HCT116 (cell line): ENCODE data around the gene OR8H1. TPM values are rescaled to one million over a fixed set of nuclear protein-coding genes. Genes with fewer than 3 reads are reported as not detected.

Experiments used
- ATAC-seq: fragments of 200-7000 bp; cut with Tn5 transposase; 2 replicates; pipeline ENCODE4 v1.9.1; 2020; ENCODE audit warnings: mild to moderate bottlenecking, moderate library complexity
- Bru-seq: library from RNA; stranded (reverse); fragments of 400-500 nt; gene quantifications from one replicate; lab custom pipeline; 2021; lab: Mats Ljungman, UMichigan
- BruChase-seq, 2 experiments: library from RNA; stranded (reverse); fragments of 400-500 nt; gene quantifications; one replicate each; lab custom pipeline; 2021; lab: Mats Ljungman, UMichigan
- BruUV-seq: library from RNA; stranded (reverse); fragments of 400-500 nt; replicated peaks from 2 replicates; lab custom pipeline; 2021; lab: Mats Ljungman, UMichigan
- CTCF ChIA-PET: fragments of 300-600 bp; sonication (Branson Sonifier 250); formaldehyde crosslinking; loops from one replicate; lab custom pipeline; 2021; ENCODE audit warnings: antibody characterized with exemption; lab: Charles Lee
- POLR2A ChIA-PET: fragments of 300-600, 350-600 bp; sonication (Branson Sonifier 250); formaldehyde crosslinking; loops from one replicate; lab custom pipeline; 2021; ENCODE audit warnings: antibody characterized with exemption; lab: Charles Lee
- RAD21 ChIA-PET, 2 experiments: fragments of 300-600 bp; sonication (Branson Sonifier 250); formaldehyde crosslinking; loops; one replicate each; lab custom pipeline; 2023; ENCODE audit warnings: low total read pairs in 2 of 2; ENCODE audit not compliant: uncharacterized antibody in 2 of 2, unreplicated experiment in 2 of 2, low non-redundant PET in 1 of 2; lab: Charles Lee
- DNase-seq: peaks from one replicate; pipeline ENCODE4 v3.0.0-alpha.2; 2010; ENCODE audit warnings: low read depth, low spot score
- H2AFZ ChIP-seq: fragments of 200-600 bp; shearing (Covaris generic), sonication (generic); 2 replicates; pipeline ENCODE4 v1.6.1; 2017; ENCODE audit warnings: low read depth, mixed run types, mixed read lengths, antibody characterized with exemption, low read length; ENCODE audit not compliant: poor library complexity, severe bottlenecking
- H3K27ac ChIP-seq: 2 replicates; pipeline ENCODE4 v1.5.1; 2012; ENCODE audit warnings: low read depth, low read length
- H3K27me3 ChIP-seq: fragments of 200-600 bp; sonication (generic); 2 replicates; pipeline ENCODE4 v1.6.1; 2016; ENCODE audit warnings: mixed run types, low read length, mixed read lengths; ENCODE audit not compliant: insufficient read depth
- H3K36me3 ChIP-seq, 2 experiments: fragments of 200-500 bp in 1 of 2; fragments of 200-600 bp in 1 of 2; sonication (Bioruptor generic) in 1 of 2; sonication (generic) in 1 of 2; 2 replicates each; pipeline versions ENCODE4 v1.5.1 to v1.6.1; 2014 to 2016; ENCODE audit warnings: low read length in 2 of 2, inconsistent platforms in 1 of 2, mixed read lengths in 1 of 2, mixed run types in 1 of 2; ENCODE audit not compliant: insufficient read depth in 2 of 2, control insufficient read depth in 1 of 2
- H3K4me1 ChIP-seq, 2 experiments: fragments of 200-600 bp in 1 of 2; sonication (generic) in 1 of 2; 2 replicates each; pipeline versions ENCODE4 v1.5.1 to v1.6.1; 2012 to 2017; ENCODE audit warnings: low read length in 2 of 2, inconsistent platforms in 1 of 2, mild to moderate bottlenecking in 1 of 2, mixed read lengths in 1 of 2, mixed run types in 1 of 2, moderate library complexity in 1 of 2; ENCODE audit not compliant: insufficient read depth in 2 of 2, control insufficient read depth in 1 of 2
- H3K4me2 ChIP-seq: fragments of 200-600 bp; sonication (generic); 2 replicates; pipeline ENCODE4 v1.6.1; 2017; ENCODE audit warnings: mixed run types, low read length, mixed read lengths
- H3K4me3 ChIP-seq, 2 experiments: fragments of 200-600 bp in 1 of 2; sonication (generic) in 1 of 2; replicated peaks in 1 of 2; 2 replicates each; pipeline ENCODE4 v1.5.1; 2011 to 2016; ENCODE audit warnings: low read length in 2 of 2, control low read depth in 1 of 2, low read depth in 1 of 2, mild to moderate bottlenecking in 1 of 2, mixed read lengths in 1 of 2, mixed run types in 1 of 2
- H3K79me2 ChIP-seq: fragments of 200-600 bp; sonication (generic); 2 replicates; pipeline ENCODE4 v1.6.1; 2017; ENCODE audit warnings: mild to moderate bottlenecking, mixed run types, low read length, moderate library complexity, mixed read lengths; ENCODE audit not compliant: insufficient read depth
- H3K9ac ChIP-seq: fragments of 200-600 bp; sonication (generic); 2 replicates; pipeline ENCODE4 v1.6.1; 2016; ENCODE audit warnings: low read length, mixed read lengths
- H3K9me2 ChIP-seq: fragments of 200-600 bp; sonication (generic), shearing (Covaris generic); 2 replicates; pipeline ENCODE4 v1.6.1; 2017; ENCODE audit warnings: mixed run types, mild to moderate bottlenecking, moderate library complexity; ENCODE audit not compliant: insufficient read depth
- H3K9me3 ChIP-seq, 2 experiments: fragments of 200-500 bp in 1 of 2; fragments of 200-600 bp in 1 of 2; sonication (Bioruptor generic) in 1 of 2; sonication (generic) in 1 of 2; 2 replicates each; pipeline ENCODE4 v1.6.1; 2014 to 2017; ENCODE audit warnings: low read length in 2 of 2, mixed read lengths in 2 of 2, inconsistent platforms in 1 of 2, low read depth in 1 of 2, mild to moderate bottlenecking in 1 of 2, mixed run types in 1 of 2, moderate library complexity in 1 of 2; ENCODE audit not compliant: control insufficient read depth in 1 of 2, insufficient read depth in 1 of 2
- H4K20me1 ChIP-seq: fragments of 200-600 bp; sonication (generic), shearing (Covaris generic); 2 replicates; pipeline ENCODE4 v1.6.1; 2017; ENCODE audit warnings: mixed run types, mild to moderate bottlenecking, moderate library complexity; ENCODE audit not compliant: insufficient read depth
- ATF3 ChIP-seq: IDR thresholded peaks from 2 replicates; pipeline ENCODE4 v1.6.1; 2012
- CBX3 ChIP-seq: IDR thresholded peaks from 2 replicates; pipeline ENCODE4 v1.6.1; 2012; ENCODE audit warnings: low read depth
- CEBPB ChIP-seq: IDR thresholded peaks from 2 replicates; pipeline ENCODE4 v1.6.1; 2012; ENCODE audit warnings: low read depth
- CTCF ChIP-seq, 3 experiments: fragments of 200-600 bp in 1 of 3; sonication (generic) in 1 of 3; IDR thresholded peaks in 2 of 3; conservative IDR thresholded peaks in 1 of 3; 2 replicates each; pipeline ENCODE4 v1.5.1; 2012 to 2017; ENCODE audit warnings: low read depth in 2 of 3, low read length in 2 of 3, antibody characterized with exemption in 1 of 3, borderline replicate concordance in 1 of 3, control low read depth in 1 of 3, mild to moderate bottlenecking in 1 of 3, mixed read lengths in 1 of 3, mixed run types in 1 of 3, moderate library complexity in 1 of 3; ENCODE audit not compliant: insufficient read depth in 1 of 3
- EGR1 ChIP-seq: IDR thresholded peaks from 2 replicates; pipeline ENCODE4 v1.6.1; 2012; ENCODE audit warnings: low read depth
- ELF1 ChIP-seq: IDR thresholded peaks from 2 replicates; pipeline ENCODE4 v1.6.1; 2012; ENCODE audit warnings: low read depth, borderline replicate concordance
- EZH2 ChIP-seq: fragments of 200-600 bp; sonication (generic); IDR thresholded peaks from 2 replicates; pipeline ENCODE4 v1.6.1; 2017; ENCODE audit warnings: antibody characterized with exemption, mixed run types
- EZH2phosphoT487 ChIP-seq: fragments of 200-600 bp; IDR thresholded peaks from 2 replicates; pipeline ENCODE4 v1.6.1; 2018; ENCODE audit warnings: antibody characterized with exemption, borderline replicate concordance
- FOSL1 ChIP-seq: IDR thresholded peaks from 2 replicates; pipeline ENCODE4 v1.6.1; 2012; ENCODE audit warnings: low read depth
- JUND ChIP-seq: IDR thresholded peaks from 2 replicates; pipeline ENCODE4 v1.6.1; 2012
- MAX ChIP-seq: IDR thresholded peaks from 2 replicates; pipeline ENCODE4 v1.6.1; 2012
- POLR2A ChIP-seq: IDR thresholded peaks from 2 replicates; pipeline ENCODE4 v1.7.0; 2011; ENCODE audit warnings: borderline replicate concordance; ENCODE audit not compliant: insufficient read depth, insufficient read length; ENCODE audit errors: extremely low read depth
- RAD21 ChIP-seq: IDR thresholded peaks from 2 replicates; pipeline ENCODE4 v1.6.1; 2012; ENCODE audit warnings: low read depth, mild to moderate bottlenecking
- SIN3A ChIP-seq: IDR thresholded peaks from 2 replicates; pipeline ENCODE4 v1.6.1; 2012; ENCODE audit warnings: low read depth
- SP1 ChIP-seq: IDR thresholded peaks from 2 replicates; pipeline ENCODE4 v1.6.1; 2012; ENCODE audit warnings: low read depth
- TCF7L2 ChIP-seq: IDR thresholded peaks from 2 replicates; pipeline ENCODE4 v1.7.0; 2011; ENCODE audit warnings: borderline replicate concordance, inconsistent platforms; ENCODE audit not compliant: insufficient read depth, insufficient read length; ENCODE audit errors: extremely low read depth
- YY1 ChIP-seq: IDR thresholded peaks from 2 replicates; pipeline ENCODE4 v1.6.1; 2011; ENCODE audit warnings: low read length, low read depth, moderate library complexity, mild to moderate bottlenecking; ENCODE audit not compliant: insufficient replicate concordance; ENCODE audit errors: extremely low read depth
- ZBTB33 ChIP-seq: IDR thresholded peaks from 2 replicates; pipeline ENCODE4 v1.6.1; 2011; ENCODE audit warnings: mild to moderate bottlenecking, low read length, moderate library complexity; ENCODE audit not compliant: insufficient replicate concordance; ENCODE audit errors: extremely low read depth
- intact Hi-C: fragments of 100-400 bp; cut with micrococcal nuclease; formaldehyde crosslinking; loops from 2 replicates; pipeline ENCODE4 v1.10.0; 2022
- long read RNA-seq: library from polyadenylated mRNA; unstranded; transcript quantifications from one replicate; pipeline ENCODE4 v2.0.0, GENCODE V29; 2021; ENCODE audit not compliant: unreplicated experiment
- polyA plus RNA-seq: library from polyadenylated mRNA; unstranded; fragments of >200 nt; gene quantifications from 2 replicates; pipeline ENCODE4 v1.2.1, GENCODE V29; 2012; ENCODE audit warnings: missing spikeins
- total RNA-seq: library from RNA; stranded (reverse); gene quantifications from one replicate; pipeline ENCODE4 v1.2.1, GENCODE V29; 2021; ENCODE audit not compliant: unreplicated experiment

OR8H1 gene
- total RNA-seq (not detected), Bru-seq, nascent RNA (not detected), BruChase-seq, experiment 1, labeled RNA remaining after a 6-hour chase (not detected), BruChase-seq, experiment 2, labeled RNA remaining after a 2-hour chase (not detected)
- not detected in 2 replicates for polyA plus RNA-seq
- long read RNA-seq, result 0 reads

- H3K9me3 ChIP-seq, result peaks cover 0 to 9% of the 10 kb centered on the region in 2 experiments; a peak in 3 of 4 replicates
- H4K20me1 ChIP-seq, result no peaks in the 10 kb centered on the region
- ATAC-seq, result no peak
- H3K36me3 ChIP-seq, result no peaks in the 10 kb centered on the region
- TF ChIP-seq EZH2 (no peak), CEBPB (no peak), YY1 (no peak), EZH2phosphoT487 (no peak), TCF7L2 (no peak), JUND (no peak), SP1 (no peak), RAD21 (no peak), SIN3A (no peak), CBX3 (no peak), ATF3 (no peak), EGR1 (no peak), POLR2A (no peak)
- no peaks in the 10 kb centered on the region for H3K9me2 ChIP-seq
- H3K79me2 ChIP-seq, result no peaks in the 10 kb centered on the region
- ChIA-PET RAD21 (no interaction called here), POLR2A (no interaction called here), CTCF (no interaction called here)
- H3K4me1 ChIP-seq, result no peaks in the 10 kb centered on the region
- H3K27me3 ChIP-seq, result no peaks in the 10 kb centered on the region
- intact Hi-C loops, result no loop called here
- H3K27ac ChIP-seq, result no peak within 1 kb of the TSS
- no peak within 1 kb of the TSS for H3K4me2 ChIP-seq
- BruUV-seq, result no TSS peak
- H3K9ac ChIP-seq, result no peak within 1 kb of the TSS
- no peak within 1 kb of the TSS for H3K4me3 ChIP-seq
- no peak within 1 kb of the TSS for H2AFZ ChIP-seq
- no peak for DNase-seq
Observed at GRCh38 chr11:56292154-56292553, at the start of gene OR8H1. TSS of gene OR8H1 (minus strand) at chr11:56292254. CDS start at chr11:56291062, 1,192 bp downstream.

GRCh38 chr11:56340289-56340688 is 48.2 kb upstream of the OR8H1 start:
- no TSS peak for BruUV-seq
- ATAC-seq, result no peak
- DNase-seq, result no peak
- Histone ChIP-seq H3K9ac (no peak overlapping the region), H3K27me3 (no peaks in the 10 kb centered on the region), H3K4me2 (no peak overlapping the region), H3K36me3 (no peaks in the 10 kb centered on the region), H2AFZ (no peak overlapping the region), H3K9me3 (peaks cover 6 to 21% of the 10 kb centered on the region in 2 experiments; a peak in 2 of 4 replicates), H3K79me2 (no peaks in the 10 kb centered on the region), H3K4me3 (no peak overlapping the region), H3K9me2 (no peaks in the 10 kb centered on the region), H3K27ac (no peak overlapping the region), H4K20me1 (no peaks in the 10 kb centered on the region), H3K4me1 (no peaks in the 10 kb centered on the region)
- ChIA-PET RAD21 (no interaction called here), CTCF (no interaction called here), POLR2A (no interaction called here)
- intact Hi-C loops, result no loop called here
- TF ChIP-seq CEBPB (no peak), FOSL1 (no peak), YY1 (no peak), ELF1 (no peak), EZH2 (no peak), MAX (no peak), ZBTB33 (no peak), TCF7L2 (no peak), EGR1 (no peak), CTCF (IDR thresholded peaks at IDR 0.05 in 2 of 3, conservative IDR thresholded peaks at IDR 0.05 in 1 of 3; ENCODE audit: borderline replicate concordance in 1 of 3, insufficient read depth in 1 of 3, low read depth in 2 of 3, low read length in 2 of 3) (no peak)
